RWPE2 (cell line): Measurements from ENCODE around the gene SLC6A6.

Source experiments
- ATAC-seq: fragments of 200-7000 bp; cut with Tn5 transposase; 3 replicates; pipeline ENCODE4 v1.9.1; 2021; ENCODE audit warnings: low read depth
- DNase-seq: peaks from one replicate; pipeline ENCODE4 v3.0.0-alpha.2; 2020; ENCODE audit warnings: low spot score
- H3K27ac ChIP-seq: fragments of 450-650 bp; 2 replicates; pipeline ENCODE4 v1.5.1; 2017; ENCODE audit warnings: mild to moderate bottlenecking; ENCODE audit not compliant: poor library complexity, severe bottlenecking
- H3K27me3 ChIP-seq: fragments of 250-450 bp; sonication (Bioruptor Pico); 2 replicates; pipeline ENCODE4 v1.5.1; 2021; ENCODE audit warnings: mild to moderate bottlenecking, moderate library complexity; ENCODE audit not compliant: insufficient read depth, poor library complexity, severe bottlenecking
- H3K36me3 ChIP-seq: fragments of 250-450 bp; sonication (Bioruptor Pico); 2 replicates; pipeline ENCODE4 v1.5.1; 2020; ENCODE audit warnings: low read depth, mild to moderate bottlenecking, moderate library complexity
- H3K4me1 ChIP-seq: fragments of 250-450 bp; sonication (Bioruptor Pico); 2 replicates; pipeline ENCODE4 v1.5.1; 2021; ENCODE audit warnings: mild to moderate bottlenecking, moderate library complexity; ENCODE audit not compliant: insufficient read depth, poor library complexity, severe bottlenecking
- H3K4me3 ChIP-seq: fragments of 250-450 bp; sonication (Bioruptor Pico); 2 replicates; pipeline ENCODE4 v1.5.1; 2021; ENCODE audit warnings: mild to moderate bottlenecking, moderate library complexity; ENCODE audit not compliant: severe bottlenecking
- H3K9me3 ChIP-seq: fragments of 250-450 bp; sonication (Bioruptor Pico); 2 replicates; pipeline ENCODE4 v1.5.1; 2021; ENCODE audit warnings: mild to moderate bottlenecking, moderate library complexity; ENCODE audit not compliant: severe bottlenecking
- CTCF ChIP-seq: fragments of 450-650 bp; IDR thresholded peaks from one replicate; pipeline ENCODE4 v1.5.1; 2017; ENCODE audit warnings: mild to moderate bottlenecking, moderate library complexity; ENCODE audit not compliant: poor library complexity, severe bottlenecking

Gene SLC6A6

GRCh38 chr3:14468621-14468981 is 66.2 kb downstream of the SLC6A6 start:
- H3K27me3 ChIP-seq, result no peaks in the 10 kb centered on the region
- TF ChIP-seq CTCF, result no peak
- no peak for ATAC-seq
- H3K4me1 ChIP-seq, result peaks cover 8% of the 10 kb centered on the region
- H3K9me3 ChIP-seq, result no peaks in the 10 kb centered on the region
- H3K4me3 ChIP-seq, result no peak overlapping the region
- H3K36me3 ChIP-seq, result no peaks in the 10 kb centered on the region
- DNase-seq, result no peak
- H3K27ac ChIP-seq, result no peak overlapping the region

- TF ChIP-seq CTCF, result no peak
- no peaks in the 10 kb centered on the region for H3K27me3 ChIP-seq
- no peak overlapping the region for H3K27ac ChIP-seq
- H3K36me3 ChIP-seq, result no peaks in the 10 kb centered on the region
- H3K4me1 ChIP-seq, result peaks cover 8% of the 10 kb centered on the region
- no peak for DNase-seq
- ATAC-seq, result no peak
- no peaks in the 10 kb centered on the region for H3K9me3 ChIP-seq
- H3K4me3 ChIP-seq, result no peak overlapping the region
Observed at GRCh38 chr3:14470461-14470860, 68.1 kb downstream of the SLC6A6 start.

- Histone ChIP-seq H3K4me3 (no peak overlapping the region), H3K27ac (no peak overlapping the region), H3K9me3 (no peaks in the 10 kb centered on the region), H3K27me3 (no peaks in the 10 kb centered on the region), H3K36me3 (no peaks in the 10 kb centered on the region), H3K4me1 (peaks cover 8% of the 10 kb centered on the region)
- no peak for TF ChIP-seq CTCF
- ATAC-seq (no peak), DNase-seq (no peak)
Observed at GRCh38 chr3:14471016-14471415, 68.6 kb downstream of the SLC6A6 start.

GRCh38 chr3:14471690-14472089 is 69.3 kb downstream of the SLC6A6 start:
- Histone ChIP-seq H3K36me3 (no peaks in the 10 kb centered on the region), H3K9me3 (no peaks in the 10 kb centered on the region), H3K27ac (no peak overlapping the region), H3K4me1 (peaks cover 8% of the 10 kb centered on the region), H3K27me3 (no peaks in the 10 kb centered on the region), H3K4me3 (no peak overlapping the region)
- no peak for DNase-seq
- no peak for TF ChIP-seq CTCF
- no peak for ATAC-seq

GRCh38 chr3:14472471-14473351 is 70.3 kb downstream of the SLC6A6 start:
- H3K27me3 ChIP-seq, result no peaks in the 10 kb centered on the region
- no peaks in the 10 kb centered on the region for H3K36me3 ChIP-seq
- no peak for TF ChIP-seq CTCF
- no peak overlapping the region for H3K27ac ChIP-seq
- DNase-seq, result peak; percentile 80
- H3K4me3 ChIP-seq, result no peak overlapping the region
- peak; percentile 98 for ATAC-seq
- H3K9me3 ChIP-seq, result no peaks in the 10 kb centered on the region
- peaks cover 8% of the 10 kb centered on the region for H3K4me1 ChIP-seq
